Thoracic aorta (tissue), 2 donors: Measurements from ENCODE around the gene ELAVL2. TPM values are rescaled to one million over a fixed set of nuclear protein-coding genes. Genes with fewer than 3 reads are reported as not detected.

Experiments
- ATAC-seq: fragments of 150-250 bp; one replicate; pipeline ENCODE4 v1.8.0; 2017; ENCODE audit warnings: low read depth; ENCODE audit not compliant: insufficient number of reproducible peaks, low FRiP score
- DNase-seq: peaks from one replicate; pipeline ENCODE4 v3.0.0-alpha.2; 2020; ENCODE audit warnings: low spot score
- H3K27ac ChIP-seq, 2 donors: fragments of 200-600 bp; sonication (generic); 1 replicate in 1 of 2; 2 replicates in 1 of 2; pipeline ENCODE4 v1.5.1; 2016; ENCODE audit warnings: mild to moderate bottlenecking in 2 of 2, moderate library complexity in 2 of 2
- H3K27me3 ChIP-seq: fragments of 200-600 bp; sonication (generic); replicated peaks from 2 replicates; pipeline ENCODE4 v1.6.0; 2016; ENCODE audit warnings: mild to moderate bottlenecking; ENCODE audit not compliant: insufficient read depth
- H3K36me3 ChIP-seq: fragments of 200-600 bp; sonication (generic); one replicate; pipeline ENCODE4 v1.5.1; 2016
- H3K4me1 ChIP-seq, 2 donors: fragments of 200-600 bp; sonication (generic); 1 replicate in 1 of 2; 2 replicates in 1 of 2; pipeline versions ENCODE4 v1.5.1 to v1.6.0; 2016; ENCODE audit warnings: low read depth in 2 of 2, mild to moderate bottlenecking in 1 of 2; ENCODE audit not compliant: control insufficient read depth in 1 of 2
- H3K4me3 ChIP-seq: fragments of 200-600 bp; sonication (generic); 2 replicates; pipeline ENCODE4 v1.5.1; 2016; ENCODE audit warnings: mild to moderate bottlenecking
- H3K9me3 ChIP-seq: fragments of 200-600 bp; sonication (generic); 2 replicates; pipeline ENCODE4 v1.5.1; 2016
- total RNA-seq, 2 donors: library from RNA; depleted of rRNA; stranded (reverse); fragments of >200 nt; gene quantifications; one replicate each; pipeline versions ENCODE4 v1.1.0 to v1.2.3, GENCODE V29; 2016
- TF ChIP-seq, protein P1 (sequence below): fragments of 200-600 bp; sonication (generic); IDR thresholded peaks from one replicate; pipeline ENCODE4 v1.5.1; 2019; ENCODE audit warnings: antibody characterized with exemption

The ELAVL2 gene
- total RNA-seq = not detected

DNA sequence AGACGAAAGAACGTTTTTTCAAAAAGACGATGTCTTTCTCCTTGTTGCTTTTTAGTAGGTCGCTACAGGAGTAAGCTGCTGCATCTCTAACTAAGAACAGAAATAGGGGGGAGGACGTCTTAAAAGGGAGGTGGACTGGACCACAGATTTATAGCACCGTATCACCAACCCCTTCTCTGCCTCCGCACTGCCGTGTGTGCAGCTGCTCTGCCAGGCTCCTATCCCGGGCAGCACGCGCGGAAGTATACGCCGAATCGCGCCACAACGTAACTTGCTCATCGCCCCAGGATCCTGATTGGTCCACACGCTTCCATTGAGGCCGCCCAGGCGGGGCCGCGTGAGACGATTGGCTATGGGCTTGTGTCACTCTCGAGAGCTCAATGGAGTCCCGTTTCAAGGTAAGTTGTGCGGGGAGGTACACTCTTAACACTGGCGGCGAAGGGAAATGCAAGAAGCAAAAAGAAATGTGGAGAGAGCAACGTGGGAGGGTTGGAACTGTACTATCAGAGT, at the start of gene ELAVL2:
Gene ELAVL2 (minus strand): TSS at position 121 of the 510 bp plus-strand sequence. CDS start 64,006 bp downstream, outside the sequence.
- peaks cover 7 to 23% of the 10 kb centered on the region in 2 donors for H3K4me1 ChIP-seq
- H3K4me3 ChIP-seq = peak within 1 kb of the TSS; percentile 67
- H3K36me3 ChIP-seq = no peaks in the 10 kb centered on the region
- no peak within 1 kb of the TSS for H3K27ac ChIP-seq
- no peak for DNase-seq
- ATAC-seq = no peak
- TF ChIP-seq, protein P1, sequence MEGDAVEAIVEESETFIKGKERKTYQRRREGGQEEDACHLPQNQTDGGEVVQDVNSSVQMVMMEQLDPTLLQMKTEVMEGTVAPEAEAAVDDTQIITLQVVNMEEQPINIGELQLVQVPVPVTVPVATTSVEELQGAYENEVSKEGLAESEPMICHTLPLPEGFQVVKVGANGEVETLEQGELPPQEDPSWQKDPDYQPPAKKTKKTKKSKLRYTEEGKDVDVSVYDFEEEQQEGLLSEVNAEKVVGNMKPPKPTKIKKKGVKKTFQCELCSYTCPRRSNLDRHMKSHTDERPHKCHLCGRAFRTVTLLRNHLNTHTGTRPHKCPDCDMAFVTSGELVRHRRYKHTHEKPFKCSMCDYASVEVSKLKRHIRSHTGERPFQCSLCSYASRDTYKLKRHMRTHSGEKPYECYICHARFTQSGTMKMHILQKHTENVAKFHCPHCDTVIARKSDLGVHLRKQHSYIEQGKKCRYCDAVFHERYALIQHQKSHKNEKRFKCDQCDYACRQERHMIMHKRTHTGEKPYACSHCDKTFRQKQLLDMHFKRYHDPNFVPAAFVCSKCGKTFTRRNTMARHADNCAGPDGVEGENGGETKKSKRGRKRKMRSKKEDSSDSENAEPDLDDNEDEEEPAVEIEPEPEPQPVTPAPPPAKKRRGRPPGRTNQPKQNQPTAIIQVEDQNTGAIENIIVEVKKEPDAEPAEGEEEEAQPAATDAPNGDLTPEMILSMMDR = no peak
- peaks cover 7% of the 10 kb centered on the region for H3K27me3 ChIP-seq
- no peaks in the 10 kb centered on the region for H3K9me3 ChIP-seq

DNA sequence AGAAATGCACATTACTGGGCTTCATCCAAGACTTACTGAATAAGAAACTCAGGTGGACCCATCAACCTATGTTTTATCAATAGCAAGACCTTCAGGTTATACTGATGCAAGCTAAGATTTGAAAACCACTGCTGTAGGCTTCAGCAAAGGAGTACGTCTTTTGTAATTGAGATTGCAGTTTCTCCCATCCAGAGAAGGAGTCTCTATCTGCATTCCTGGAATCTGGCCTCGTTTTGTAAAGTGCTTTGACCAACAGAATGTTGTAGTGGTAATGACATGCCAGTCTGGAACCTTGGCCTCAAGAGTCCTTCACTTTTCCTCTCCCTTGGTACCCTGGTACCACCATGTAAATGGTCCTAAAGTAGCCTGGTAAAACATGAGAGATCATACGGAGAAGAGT, 32.2 kb upstream of the ELAVL2 start:
- no peak for ATAC-seq
- Histone ChIP-seq H3K36me3 (no peaks in the 10 kb centered on the region), H3K4me1 (no peaks in the 10 kb centered on the region)

DNA sequence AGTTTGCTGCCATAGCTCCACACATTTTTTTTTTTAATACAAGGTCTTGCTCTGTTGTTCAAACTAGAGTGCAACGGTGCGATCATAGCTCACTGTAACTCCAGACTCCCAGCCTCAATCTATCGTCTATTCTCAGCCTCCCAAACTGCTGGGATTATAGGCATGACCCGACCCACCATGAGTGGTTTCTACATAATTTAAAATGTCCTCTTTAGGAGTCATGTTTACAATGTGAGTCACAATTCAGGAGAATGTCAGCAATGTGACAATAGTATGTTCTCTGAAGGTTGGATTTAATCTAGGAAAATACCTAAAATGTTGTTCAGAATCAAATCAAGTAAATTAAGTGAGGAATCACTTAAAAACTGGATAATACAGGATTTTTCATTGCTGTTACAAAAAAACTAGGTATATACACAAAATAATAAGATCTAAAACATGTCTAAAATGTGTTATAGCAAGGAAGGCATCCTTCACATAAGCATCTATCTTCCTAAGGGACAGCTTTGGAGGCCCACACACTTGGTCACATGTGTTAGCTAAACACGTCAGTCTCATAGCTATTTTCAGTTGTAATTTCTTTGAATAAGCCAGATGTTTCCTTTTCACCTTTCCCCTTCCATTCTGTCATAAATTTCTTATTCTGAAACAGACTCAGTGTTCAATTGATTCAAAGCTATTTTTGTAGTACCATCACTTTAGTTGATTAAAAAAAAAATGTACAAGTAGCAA, 30.0 kb upstream of the ELAVL2 start:
- TF ChIP-seq, protein P1 = no peak
- Histone ChIP-seq H3K9me3 (no peaks in the 10 kb centered on the region), H3K4me3 (no peak overlapping the region), H3K36me3 (no peaks in the 10 kb centered on the region), H3K27me3 (no peaks in the 10 kb centered on the region), H3K4me1 (no peaks in the 10 kb centered on the region), H3K27ac (no peak overlapping the region)
- ATAC-seq (no peak), DNase-seq (no peak)

More for the DNA sequence above, 32.2 kb upstream of the ELAVL2 start:
- H3K27me3 ChIP-seq = no peaks in the 10 kb centered on the region
- DNase-seq = no peak
- H3K4me3 ChIP-seq = no peak overlapping the region
- H3K27ac ChIP-seq = no peak overlapping the region
- TF ChIP-seq, protein P1 = no peak
- no peaks in the 10 kb centered on the region for H3K9me3 ChIP-seq

DNA sequence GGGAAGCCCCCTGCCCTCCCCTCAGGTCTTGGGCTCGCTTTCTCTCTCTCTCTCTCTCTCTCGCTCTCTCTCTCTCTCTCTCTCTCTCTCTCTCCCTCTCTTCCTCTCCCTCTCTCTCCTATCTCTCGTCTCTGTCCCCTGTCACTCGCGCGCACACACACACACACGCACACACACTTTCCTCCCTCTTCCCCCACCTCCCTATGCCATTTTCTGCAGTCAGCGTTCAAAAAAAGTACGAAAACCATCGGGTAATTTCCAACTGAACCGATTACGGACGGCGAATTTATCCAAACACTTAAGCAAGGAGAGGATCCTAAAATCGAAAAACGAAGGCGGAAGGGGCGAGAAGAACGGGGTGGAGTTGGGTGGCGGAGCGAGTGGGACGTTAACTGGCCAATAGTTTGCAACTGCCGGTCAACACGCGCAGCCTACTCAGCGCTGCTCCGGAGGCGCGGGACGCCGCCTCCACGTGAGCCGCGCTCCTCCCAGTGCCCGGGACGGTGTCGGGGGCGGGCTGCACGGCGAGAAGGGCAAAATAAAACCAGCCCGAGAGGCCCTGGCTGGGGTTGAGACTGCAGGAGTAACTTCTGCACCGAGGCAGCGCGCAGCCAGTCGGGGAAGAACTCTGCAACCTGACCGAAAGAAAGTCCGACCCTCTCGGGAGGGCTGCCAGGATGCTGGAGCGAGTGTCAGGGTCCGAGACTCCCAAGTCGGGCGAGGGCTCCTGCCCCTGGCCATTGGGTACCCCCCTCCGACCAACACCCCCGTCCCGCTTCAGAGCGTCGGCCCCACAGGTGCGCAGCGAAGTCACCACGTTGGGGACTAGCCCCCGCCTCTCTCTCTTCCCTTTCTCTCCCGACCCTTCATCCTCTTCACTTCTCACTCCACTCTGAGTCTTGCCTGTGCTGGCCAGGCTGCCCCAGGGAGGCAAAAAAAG, 24.9 kb upstream of the ELAVL2 start:
- Histone ChIP-seq H3K27me3 (no peaks in the 10 kb centered on the region), H3K4me1 (peaks cover 0 to 7% of the 10 kb centered on the region in 2 donors), H3K27ac (no peak overlapping the region), H3K9me3 (no peaks in the 10 kb centered on the region), H3K36me3 (no peaks in the 10 kb centered on the region), H3K4me3 (peak overlapping the region; percentile 69)
- TF ChIP-seq, protein P1 = no peak
- DNase-seq (no peak), ATAC-seq (no peak)

DNA sequence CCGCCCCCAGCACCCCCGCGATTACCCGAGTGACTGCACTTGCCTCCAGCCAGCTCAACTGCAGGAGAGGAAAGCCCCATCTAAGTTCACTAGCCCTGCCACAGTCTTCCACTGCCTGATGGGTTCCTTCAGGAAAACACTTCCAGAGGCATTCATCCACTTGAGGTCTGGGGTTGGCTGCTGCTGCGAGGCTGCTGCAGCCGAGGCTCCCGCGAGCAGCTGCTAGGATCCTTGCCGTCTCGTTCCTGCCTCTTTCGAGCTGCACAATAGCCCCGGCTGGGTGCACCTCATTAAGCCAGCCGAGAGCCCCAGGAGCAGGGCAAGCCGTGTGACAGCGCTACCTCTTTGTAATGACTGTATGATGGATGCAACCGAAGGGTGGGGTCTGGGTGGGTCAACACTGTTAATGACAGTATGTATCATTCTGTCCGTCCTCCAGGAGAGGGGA, 24.2 kb upstream of the ELAVL2 start:
- TF ChIP-seq, protein P1 = no peak
- ATAC-seq (no peak), DNase-seq (no peak)
- Histone ChIP-seq H3K27me3 (no peaks in the 10 kb centered on the region), H3K9me3 (no peaks in the 10 kb centered on the region), H3K4me3 (peak overlapping the region; percentile 69), H3K36me3 (no peaks in the 10 kb centered on the region), H3K27ac (no peak overlapping the region), H3K4me1 (peaks cover 0 to 7% of the 10 kb centered on the region in 2 donors)
